GM18505 (cell line): ENCODE measurements around the gene THBS2.

Source experiments
- ATAC-seq: cut with Tn5 transposase; IDR thresholded peaks from one replicate; pipeline ENCODE4 v1.9.1; 2021; ENCODE audit not compliant: unreplicated experiment
- POLR2A ChIP-seq: IDR thresholded peaks from 4 replicates; pipeline ENCODE4 v1.6.1; 2011; ENCODE audit warnings: borderline replicate concordance; ENCODE audit not compliant: insufficient read depth, insufficient read length; ENCODE audit errors: extremely low read depth

THBS2 gene

DNA sequence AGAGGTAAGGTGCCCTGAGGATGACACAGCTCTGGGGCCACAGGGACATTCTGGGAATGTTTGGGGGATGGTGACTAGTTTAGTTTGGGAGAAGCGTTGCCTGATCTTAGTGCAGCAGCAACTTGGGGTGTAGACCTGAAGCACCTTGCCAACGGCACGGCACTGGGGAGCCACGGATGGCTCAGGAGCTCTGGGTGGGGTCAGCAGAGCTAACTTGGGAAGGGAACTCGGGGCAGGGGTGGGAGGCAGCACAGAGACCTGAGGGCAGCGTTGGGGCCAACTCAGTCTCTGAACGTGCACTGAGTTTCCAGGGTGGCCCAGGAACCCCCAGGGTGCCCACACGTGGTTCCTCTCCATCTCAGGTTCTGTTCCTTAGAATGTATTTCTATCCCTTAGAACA is 14.9 kb downstream of the THBS2 start:
- no peak for ATAC-seq
- no peak for TF ChIP-seq POLR2A

- ATAC-seq, result no peak
- no peak for TF ChIP-seq POLR2A
These were observed 16.0 kb downstream of the THBS2 start for GRCh38 chr6:169237496-169238134.

- ATAC-seq, result no peak
- TF ChIP-seq POLR2A, result no peak
These were observed 16.7 kb downstream of the THBS2 start for GRCh38 chr6:169236988-169237387.

GRCh38 chr6:169236545-169236944 is 17.1 kb downstream of the THBS2 start:
- no peak for TF ChIP-seq POLR2A
- no peak for ATAC-seq

DNA sequence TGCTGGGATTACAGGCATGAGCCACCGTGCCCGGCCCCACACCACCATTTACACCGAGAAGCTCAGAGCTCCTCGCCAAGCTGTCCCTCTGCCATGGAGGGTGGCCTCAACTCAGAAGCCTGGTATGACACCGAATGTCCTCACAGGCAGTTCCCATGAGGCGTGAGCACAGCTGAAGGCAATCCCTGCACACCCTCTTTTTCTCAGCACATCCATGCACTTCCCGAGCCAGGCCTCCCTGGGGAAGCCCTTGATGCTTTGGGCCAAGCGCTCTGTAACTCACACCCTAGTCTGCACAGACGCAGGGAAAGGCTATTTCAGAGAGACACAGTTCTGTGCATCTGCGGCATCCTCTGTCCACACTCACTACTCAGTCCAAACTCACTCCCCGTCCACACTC is 18.4 kb downstream of the THBS2 start:
- no peak for ATAC-seq
- no peak for TF ChIP-seq POLR2A

- no peak for TF ChIP-seq POLR2A
- ATAC-seq, result no peak
These were observed 19.0 kb downstream of the THBS2 start for GRCh38 chr6:169234634-169235033.

- ATAC-seq, result no peak
- TF ChIP-seq POLR2A, result no peak
These were observed 19.8 kb downstream of the THBS2 start for GRCh38 chr6:169233832-169234231.

- TF ChIP-seq POLR2A, result no peak
- ATAC-seq, result no peak
These were observed 20.5 kb downstream of the THBS2 start for GRCh38 chr6:169233181-169233580.

GRCh38 chr6:169232507-169232931 is 21.1 kb downstream of the THBS2 start:
- ATAC-seq, result no peak
- TF ChIP-seq POLR2A, result no peak

- TF ChIP-seq POLR2A, result no peak
- ATAC-seq, result no peak
These were observed 21.7 kb downstream of the THBS2 start for GRCh38 chr6:169231790-169232506.

DNA sequence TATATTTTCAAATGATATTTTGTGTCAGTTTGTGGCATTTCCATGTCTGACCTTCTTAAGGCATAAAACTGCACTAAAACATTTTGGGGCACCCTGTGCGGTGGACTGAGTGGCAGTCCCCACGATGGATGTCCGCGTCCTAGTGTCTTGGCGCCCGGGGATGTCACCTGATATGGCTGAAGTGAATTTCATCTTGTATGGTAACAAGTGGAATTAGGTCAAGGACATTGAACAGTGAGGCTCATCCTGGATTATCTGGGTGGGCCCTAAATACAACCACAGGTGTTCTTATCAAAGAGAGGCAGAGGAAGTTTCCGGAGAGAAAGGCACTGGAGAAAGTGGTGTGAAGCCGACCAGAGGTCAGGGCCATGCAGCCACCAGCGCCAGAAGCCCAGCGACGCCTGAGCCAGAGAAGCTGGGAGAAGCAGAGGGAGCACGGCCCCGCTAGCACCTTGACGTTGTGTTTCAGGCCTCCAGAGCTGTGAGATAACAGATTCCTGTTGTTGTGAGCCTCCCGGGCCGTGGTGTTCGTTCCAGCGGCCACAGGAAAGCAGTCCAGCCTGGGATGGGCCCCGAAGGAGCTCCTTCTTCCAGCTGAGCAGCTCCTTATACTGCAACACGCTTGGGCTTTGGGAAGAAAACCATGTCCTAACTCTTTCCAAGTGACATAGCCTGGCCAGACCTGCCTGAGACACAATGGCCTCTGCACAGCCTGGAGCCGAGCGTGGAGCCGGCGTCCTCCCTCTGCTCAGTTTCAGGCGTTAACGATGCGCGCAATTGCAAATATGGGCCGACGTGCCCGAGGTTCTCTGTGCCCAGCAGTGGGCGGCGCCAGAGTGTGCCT is 22.5 kb downstream of the THBS2 start:
- no peak for ATAC-seq
- TF ChIP-seq POLR2A, result no peak

GRCh38 chr6:169230322-169230665 is 23.4 kb downstream of the THBS2 start:
- ATAC-seq, result no peak
- no peak for TF ChIP-seq POLR2A

- no peak for TF ChIP-seq POLR2A
These were observed 23.9 kb downstream of the THBS2 start for GRCh38 chr6:169229615-169230321.

DNA sequence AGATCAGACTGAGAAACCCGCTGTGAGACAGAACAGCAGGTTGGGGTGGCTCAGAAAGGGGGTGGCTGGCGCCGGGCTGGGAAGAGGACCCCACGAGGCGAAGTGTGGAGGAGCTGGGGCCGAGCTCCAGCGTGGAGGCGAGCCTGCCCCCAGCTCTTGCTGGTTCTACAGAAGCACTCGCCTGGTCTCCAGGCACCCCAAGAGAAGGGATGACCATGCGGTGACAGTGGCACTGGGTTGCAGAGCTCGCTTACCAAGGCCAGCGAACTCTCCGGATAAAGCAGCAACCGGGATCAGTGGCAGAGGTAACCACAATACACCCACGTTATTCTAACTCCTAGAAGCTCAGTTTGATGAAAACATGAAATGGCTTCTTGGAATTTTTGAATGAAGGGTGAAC is 26.5 kb downstream of the THBS2 start:
- ATAC-seq, result no peak
- no peak for TF ChIP-seq POLR2A

More at GRCh38 chr6:169229615-169230321, 23.9 kb downstream of the THBS2 start:
- no peak for ATAC-seq

- no peak for ATAC-seq
- TF ChIP-seq POLR2A, result no peak
These were observed 27.8 kb downstream of the THBS2 start for GRCh38 chr6:169225887-169226286.
